PC-9 (cell line): Measurements from ENCODE around the gene GDPD5.

Source experiments
- EZH2 ChIP-seq: fragments of 200-600 bp; sonication (generic); IDR thresholded peaks from 2 replicates; pipeline ENCODE4 v1.8.0; 2017; ENCODE audit warnings: antibody characterized with exemption, low read depth
- TF ChIP-seq, protein P1 (sequence below): fragments of 200-600 bp; sonication (generic); conservative IDR thresholded peaks from 2 replicates; pipeline ENCODE4 v1.6.1; 2017; ENCODE audit warnings: mixed run types, antibody characterized with exemption, mild to moderate bottlenecking, moderate library complexity

DNA sequence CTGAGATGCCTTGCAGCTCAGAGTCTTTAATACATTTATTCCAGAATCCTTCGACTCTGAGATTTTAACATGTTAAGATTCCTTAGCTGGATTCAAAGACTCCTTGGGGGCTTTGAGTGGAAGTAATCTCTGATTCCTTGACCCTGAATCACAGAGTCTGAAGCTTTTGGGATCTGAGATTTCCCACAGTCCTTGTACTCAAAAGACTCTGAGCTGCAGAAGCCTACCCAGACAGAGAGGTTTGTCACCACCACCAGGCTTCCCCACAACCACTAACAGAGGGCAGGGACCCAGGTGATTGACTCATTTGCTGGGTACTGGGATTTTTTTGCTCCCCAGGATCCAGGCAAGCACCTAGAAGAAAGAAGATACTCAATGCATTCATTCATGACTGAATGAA is 34.9 kb upstream of the GDPD5 start:
- TF ChIP-seq, protein P1, sequence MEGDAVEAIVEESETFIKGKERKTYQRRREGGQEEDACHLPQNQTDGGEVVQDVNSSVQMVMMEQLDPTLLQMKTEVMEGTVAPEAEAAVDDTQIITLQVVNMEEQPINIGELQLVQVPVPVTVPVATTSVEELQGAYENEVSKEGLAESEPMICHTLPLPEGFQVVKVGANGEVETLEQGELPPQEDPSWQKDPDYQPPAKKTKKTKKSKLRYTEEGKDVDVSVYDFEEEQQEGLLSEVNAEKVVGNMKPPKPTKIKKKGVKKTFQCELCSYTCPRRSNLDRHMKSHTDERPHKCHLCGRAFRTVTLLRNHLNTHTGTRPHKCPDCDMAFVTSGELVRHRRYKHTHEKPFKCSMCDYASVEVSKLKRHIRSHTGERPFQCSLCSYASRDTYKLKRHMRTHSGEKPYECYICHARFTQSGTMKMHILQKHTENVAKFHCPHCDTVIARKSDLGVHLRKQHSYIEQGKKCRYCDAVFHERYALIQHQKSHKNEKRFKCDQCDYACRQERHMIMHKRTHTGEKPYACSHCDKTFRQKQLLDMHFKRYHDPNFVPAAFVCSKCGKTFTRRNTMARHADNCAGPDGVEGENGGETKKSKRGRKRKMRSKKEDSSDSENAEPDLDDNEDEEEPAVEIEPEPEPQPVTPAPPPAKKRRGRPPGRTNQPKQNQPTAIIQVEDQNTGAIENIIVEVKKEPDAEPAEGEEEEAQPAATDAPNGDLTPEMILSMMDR, result no peak
- TF ChIP-seq EZH2, result no peak
